Suppressor macrophage treated with lipopolysaccharide for 4 hours (primary cell): ENCODE results near the gene TBC1D2B.
"Not testable (repeated sequence)": the region's sequence is repeated elsewhere in the genome, so short reads cannot be mapped to it uniquely, and the experiment has no call there.

ENCODE experiments used
- DNase-seq: peaks from one replicate; pipeline ENCODE4 v3.0.0-alpha.2; 2020

The TBC1D2B gene

GRCh38 chr15:77971875-77972274 is 105.6 kb downstream of the TBC1D2B start:
- not testable (repeated sequence) for DNase-seq

- not testable (repeated sequence) for DNase-seq
Measured at GRCh38 chr15:77970813-77971360, 106.6 kb downstream of the TBC1D2B start.

GRCh38 chr15:77969055-77969454 is 108.5 kb downstream of the TBC1D2B start:
- no peak for DNase-seq

GRCh38 chr15:77967798-77968197 is 109.7 kb downstream of the TBC1D2B start:
- no peak for DNase-seq

GRCh38 chr15:77967235-77967615 is 110.3 kb downstream of the TBC1D2B start:
- not testable (repeated sequence) for DNase-seq

- DNase-seq = peak; percentile 53
Measured at GRCh38 chr15:77966540-77967234, 110.8 kb downstream of the TBC1D2B start.

GRCh38 chr15:77964193-77964592 is 113.3 kb downstream of the TBC1D2B start:
- peak; percentile 26 for DNase-seq

GRCh38 chr15:77959432-77959879 is 118.1 kb downstream of the TBC1D2B start:
- peak; percentile 77 for DNase-seq

GRCh38 chr15:77958716-77959431 is 118.6 kb downstream of the TBC1D2B start:
- DNase-seq = not testable (repeated sequence)

- not testable (repeated sequence) for DNase-seq
Measured at GRCh38 chr15:77958021-77958420, 119.5 kb downstream of the TBC1D2B start.

GRCh38 chr15:77953926-77954325 is 123.6 kb downstream of the TBC1D2B start:
- not testable (repeated sequence) for DNase-seq

GRCh38 chr15:77952928-77953446 is 124.5 kb downstream of the TBC1D2B start:
- not testable (repeated sequence) for DNase-seq

GRCh38 chr15:77951105-77951786 is 126.3 kb downstream of the TBC1D2B start:
- not testable (repeated sequence) for DNase-seq

- not testable (repeated sequence) for DNase-seq
Measured at GRCh38 chr15:77950470-77950869, 127.0 kb downstream of the TBC1D2B start.

GRCh38 chr15:77945566-77945965 is 131.9 kb downstream of the TBC1D2B start:
- no peak for DNase-seq
